Tibial nerve (tissue), 4 donors: ENCODE results near the gene NEAT1.

ENCODE experiments used
- EP300 ChIP-seq, 2 donors: sonication (generic); formaldehyde crosslinking; IDR thresholded peaks; one replicate each; pipeline ENCODE4 v1.6.1; 2017; ENCODE audit warnings: antibody characterized with exemption in 2 of 2, mild to moderate bottlenecking in 1 of 2
- POLR2A ChIP-seq, 2 donors: fragments of 450-650 bp; IDR thresholded peaks; one replicate each; pipeline ENCODE4 v1.6.1; 2017; ENCODE audit warnings: antibody characterized with exemption in 2 of 2, mild to moderate bottlenecking in 2 of 2, moderate library complexity in 2 of 2
- TF ChIP-seq, protein P1 (sequence below), 5 experiments: fragments of 200-600 bp in 3 of 5; fragments of 450-650 bp in 2 of 5; sonication (generic) in 3 of 5; IDR thresholded peaks; one replicate each; pipeline ENCODE4 v1.5.1; 2016 to 2019; ENCODE audit warnings: antibody characterized with exemption in 5 of 5, mild to moderate bottlenecking in 3 of 5, moderate library complexity in 2 of 5

GRCh38 chr11:65416341-65416824 is 6.2 kb upstream of the NEAT1 start:
- TF ChIP-seq EP300 (IDR thresholded peaks at IDR 0.05) (peak; percentile 38 to 90), POLR2A (IDR thresholded peaks at IDR 0.05) (peak; percentile 23 to 64)
- TF ChIP-seq, protein P1, sequence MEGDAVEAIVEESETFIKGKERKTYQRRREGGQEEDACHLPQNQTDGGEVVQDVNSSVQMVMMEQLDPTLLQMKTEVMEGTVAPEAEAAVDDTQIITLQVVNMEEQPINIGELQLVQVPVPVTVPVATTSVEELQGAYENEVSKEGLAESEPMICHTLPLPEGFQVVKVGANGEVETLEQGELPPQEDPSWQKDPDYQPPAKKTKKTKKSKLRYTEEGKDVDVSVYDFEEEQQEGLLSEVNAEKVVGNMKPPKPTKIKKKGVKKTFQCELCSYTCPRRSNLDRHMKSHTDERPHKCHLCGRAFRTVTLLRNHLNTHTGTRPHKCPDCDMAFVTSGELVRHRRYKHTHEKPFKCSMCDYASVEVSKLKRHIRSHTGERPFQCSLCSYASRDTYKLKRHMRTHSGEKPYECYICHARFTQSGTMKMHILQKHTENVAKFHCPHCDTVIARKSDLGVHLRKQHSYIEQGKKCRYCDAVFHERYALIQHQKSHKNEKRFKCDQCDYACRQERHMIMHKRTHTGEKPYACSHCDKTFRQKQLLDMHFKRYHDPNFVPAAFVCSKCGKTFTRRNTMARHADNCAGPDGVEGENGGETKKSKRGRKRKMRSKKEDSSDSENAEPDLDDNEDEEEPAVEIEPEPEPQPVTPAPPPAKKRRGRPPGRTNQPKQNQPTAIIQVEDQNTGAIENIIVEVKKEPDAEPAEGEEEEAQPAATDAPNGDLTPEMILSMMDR (IDR thresholded peaks at IDR 0.05), result peak; percentile 96 to 100 (median 99)
